ENCODE results near the gene CBX2.

The CBX2 gene

GRCh38 chr17:79777120-79777893, 641 bp upstream of the CBX2 start:
- Histone ChIP-seq H3K36me3 (ENCODE audit: control insufficient read depth, insufficient read depth, low read length) (peaks cover 16% of the 10 kb centered on the region), H3K9ac (ENCODE audit: low read depth, low read length) (peak overlapping the region; percentile 37), H3K4me1 (ENCODE audit: control insufficient read depth, insufficient read depth, low read length) (peaks cover 8% of the 10 kb centered on the region), H3K4me3 (ENCODE audit: low read depth, low read length) (peak overlapping the region; percentile 58), H3K27me3 (ENCODE audit: control insufficient read depth, insufficient read depth, low read length) (peaks cover 18% of the 10 kb centered on the region), H3K9me3 (ENCODE audit: control insufficient read depth, insufficient read depth, low read length) (no peaks in the 10 kb centered on the region)

GRCh38 chr17:79778504-79779083, 646 bp downstream of the CBX2 start:
- peak overlapping the region; percentile 72 for H3K4me3 ChIP-seq (ENCODE audit: low read depth, low read length)
- H3K27me3 ChIP-seq (ENCODE audit: control insufficient read depth, insufficient read depth, low read length), result peaks cover 18% of the 10 kb centered on the region
- peaks cover 8% of the 10 kb centered on the region for H3K4me1 ChIP-seq (ENCODE audit: control insufficient read depth, insufficient read depth, low read length)
- H3K36me3 ChIP-seq (ENCODE audit: control insufficient read depth, insufficient read depth, low read length), result peaks cover 23% of the 10 kb centered on the region
- no peaks in the 10 kb centered on the region for H3K9me3 ChIP-seq (ENCODE audit: control insufficient read depth, insufficient read depth, low read length)
- H3K9ac ChIP-seq (ENCODE audit: low read depth, low read length), result no peak overlapping the region

- no peaks in the 10 kb centered on the region for H3K9me3 ChIP-seq (ENCODE audit: control insufficient read depth, insufficient read depth, low read length)
- peaks cover 8% of the 10 kb centered on the region for H3K4me1 ChIP-seq (ENCODE audit: control insufficient read depth, insufficient read depth, low read length)
- H3K27me3 ChIP-seq (ENCODE audit: control insufficient read depth, insufficient read depth, low read length), result peaks cover 18% of the 10 kb centered on the region
- peak overlapping the region; percentile 72 for H3K4me3 ChIP-seq (ENCODE audit: low read depth, low read length)
- peaks cover 27% of the 10 kb centered on the region for H3K36me3 ChIP-seq (ENCODE audit: control insufficient read depth, insufficient read depth, low read length)
- H3K9ac ChIP-seq (ENCODE audit: low read depth, low read length), result no peak overlapping the region
Observed at GRCh38 chr17:79779084-79779529, 1.2 kb downstream of the CBX2 start.

- Histone ChIP-seq H3K36me3 (ENCODE audit: control insufficient read depth, insufficient read depth, low read length) (peaks cover 34% of the 10 kb centered on the region), H3K4me3 (ENCODE audit: low read depth, low read length) (peak overlapping the region; percentile 72), H3K9ac (ENCODE audit: low read depth, low read length) (no peak overlapping the region), H3K9me3 (ENCODE audit: control insufficient read depth, insufficient read depth, low read length) (no peaks in the 10 kb centered on the region), H3K27me3 (ENCODE audit: control insufficient read depth, insufficient read depth, low read length) (peaks cover 18% of the 10 kb centered on the region), H3K4me1 (ENCODE audit: control insufficient read depth, insufficient read depth, low read length) (peaks cover 8% of the 10 kb centered on the region)
Observed at GRCh38 chr17:79779661-79780365, 1.9 kb downstream of the CBX2 start.

DNA sequence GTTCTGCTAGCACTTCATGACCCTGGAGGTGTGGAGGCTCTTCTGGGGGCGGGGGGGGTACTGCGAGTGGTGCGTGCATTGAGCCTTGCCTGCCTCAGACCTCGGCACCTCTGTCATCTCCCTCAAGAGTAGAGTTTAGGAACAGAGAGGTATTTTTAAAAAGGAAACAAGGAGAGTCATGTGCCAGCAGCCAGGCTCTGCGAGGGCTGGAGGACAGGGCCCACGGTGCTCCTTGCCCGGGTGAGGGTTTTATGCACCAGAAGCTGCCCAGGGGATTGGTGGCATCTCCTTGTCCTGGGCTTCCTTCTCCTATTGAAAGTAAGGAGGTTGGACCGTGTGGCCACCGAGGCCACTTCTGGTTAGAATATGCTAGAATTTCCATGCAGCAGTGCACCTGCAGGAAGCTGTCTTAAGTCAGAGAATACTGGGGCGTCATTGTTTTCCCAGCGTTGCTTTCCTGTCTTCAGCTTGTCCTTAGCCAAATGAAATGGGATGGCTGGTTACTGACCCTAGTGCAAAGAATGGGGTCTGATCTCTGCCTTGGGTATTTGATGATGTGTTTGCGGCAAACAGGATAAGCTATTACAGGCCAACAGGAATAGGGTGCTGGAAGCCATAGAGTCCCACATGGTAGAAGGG, 3.2 kb downstream of the CBX2 start:
- Histone ChIP-seq H3K4me3 (ENCODE audit: low read depth, low read length) (no peak overlapping the region), H3K9me3 (ENCODE audit: control insufficient read depth, insufficient read depth, low read length) (no peaks in the 10 kb centered on the region), H3K27me3 (ENCODE audit: control insufficient read depth, insufficient read depth, low read length) (peaks cover 6% of the 10 kb centered on the region), H3K36me3 (ENCODE audit: control insufficient read depth, insufficient read depth, low read length) (peaks cover 40% of the 10 kb centered on the region), H3K9ac (ENCODE audit: low read depth, low read length) (no peak overlapping the region), H3K4me1 (ENCODE audit: control insufficient read depth, insufficient read depth, low read length) (peaks cover 8% of the 10 kb centered on the region)

DNA sequence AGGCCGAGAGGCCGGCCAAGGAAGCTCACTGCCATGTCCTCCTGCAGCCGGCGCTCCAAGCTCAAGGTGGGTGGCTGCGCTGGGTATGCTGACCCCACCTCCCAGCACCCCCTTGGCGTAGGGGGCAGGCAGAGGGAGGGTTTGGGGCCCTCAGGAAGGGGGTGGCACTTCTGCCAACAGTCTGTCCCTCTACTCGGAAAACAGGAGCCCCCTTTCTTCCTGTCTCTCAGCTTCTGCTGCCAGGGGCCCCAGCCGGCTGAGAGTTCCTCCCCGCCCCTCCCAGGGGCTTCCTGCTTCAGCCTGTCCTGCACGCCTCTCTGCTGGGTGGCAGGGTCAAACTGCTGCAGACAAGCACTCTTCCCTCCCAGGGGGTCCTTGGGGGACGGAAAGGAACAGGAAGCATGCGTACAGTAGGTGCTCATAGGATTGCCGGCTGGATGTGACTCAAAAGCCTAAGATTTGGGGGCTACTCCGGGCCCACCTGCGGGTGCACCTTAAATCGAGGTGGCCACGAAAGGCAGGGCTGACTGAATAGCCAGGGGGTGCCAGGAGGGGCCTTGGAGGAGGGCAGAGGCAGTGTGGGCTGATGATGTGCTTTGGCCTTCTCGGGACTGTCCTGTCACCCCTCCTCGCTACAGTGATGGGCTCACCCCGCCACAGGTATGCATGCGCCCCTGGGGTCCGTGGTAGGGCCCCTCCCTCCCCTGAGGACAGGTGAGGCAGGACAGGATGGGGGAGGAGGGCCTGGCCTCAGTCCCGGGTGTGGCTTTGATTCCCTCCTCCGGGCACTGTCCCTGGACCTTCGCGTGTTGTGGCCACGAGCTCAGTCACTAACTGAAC, 4.0 kb downstream of the CBX2 start:
- H3K4me1 ChIP-seq (ENCODE audit: control insufficient read depth, insufficient read depth, low read length), result peaks cover 4% of the 10 kb centered on the region
- peaks cover 1% of the 10 kb centered on the region for H3K27me3 ChIP-seq (ENCODE audit: control insufficient read depth, insufficient read depth, low read length)
- no peaks in the 10 kb centered on the region for H3K9me3 ChIP-seq (ENCODE audit: control insufficient read depth, insufficient read depth, low read length)
- H3K4me3 ChIP-seq (ENCODE audit: low read depth, low read length), result no peak overlapping the region
- no peak overlapping the region for H3K9ac ChIP-seq (ENCODE audit: low read depth, low read length)
- H3K36me3 ChIP-seq (ENCODE audit: control insufficient read depth, insufficient read depth, low read length), result peaks cover 40% of the 10 kb centered on the region

DNA sequence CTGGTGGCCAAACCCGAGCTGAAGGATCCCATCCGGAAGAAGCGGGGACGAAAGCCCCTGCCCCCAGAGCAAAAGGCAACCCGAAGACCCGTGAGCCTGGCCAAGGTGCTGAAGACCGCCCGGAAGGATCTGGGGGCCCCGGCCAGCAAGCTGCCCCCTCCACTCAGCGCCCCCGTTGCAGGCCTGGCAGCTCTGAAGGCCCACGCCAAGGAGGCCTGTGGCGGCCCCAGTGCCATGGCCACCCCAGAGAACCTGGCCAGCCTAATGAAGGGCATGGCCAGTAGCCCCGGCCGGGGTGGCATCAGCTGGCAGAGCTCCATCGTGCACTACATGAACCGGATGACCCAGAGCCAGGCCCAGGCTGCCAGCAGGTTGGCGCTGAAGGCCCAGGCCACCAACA, 5.9 kb downstream of the CBX2 start:
- Histone ChIP-seq H3K9ac (ENCODE audit: low read depth, low read length) (no peak overlapping the region), H3K36me3 (ENCODE audit: control insufficient read depth, insufficient read depth, low read length) (peaks cover 40% of the 10 kb centered on the region), H3K27me3 (ENCODE audit: control insufficient read depth, insufficient read depth, low read length) (peaks cover 18% of the 10 kb centered on the region), H3K9me3 (ENCODE audit: control insufficient read depth, insufficient read depth, low read length) (no peaks in the 10 kb centered on the region), H3K4me1 (ENCODE audit: control insufficient read depth, insufficient read depth, low read length) (peaks cover 9% of the 10 kb centered on the region), H3K4me3 (ENCODE audit: low read depth, low read length) (no peak overlapping the region)

DNA sequence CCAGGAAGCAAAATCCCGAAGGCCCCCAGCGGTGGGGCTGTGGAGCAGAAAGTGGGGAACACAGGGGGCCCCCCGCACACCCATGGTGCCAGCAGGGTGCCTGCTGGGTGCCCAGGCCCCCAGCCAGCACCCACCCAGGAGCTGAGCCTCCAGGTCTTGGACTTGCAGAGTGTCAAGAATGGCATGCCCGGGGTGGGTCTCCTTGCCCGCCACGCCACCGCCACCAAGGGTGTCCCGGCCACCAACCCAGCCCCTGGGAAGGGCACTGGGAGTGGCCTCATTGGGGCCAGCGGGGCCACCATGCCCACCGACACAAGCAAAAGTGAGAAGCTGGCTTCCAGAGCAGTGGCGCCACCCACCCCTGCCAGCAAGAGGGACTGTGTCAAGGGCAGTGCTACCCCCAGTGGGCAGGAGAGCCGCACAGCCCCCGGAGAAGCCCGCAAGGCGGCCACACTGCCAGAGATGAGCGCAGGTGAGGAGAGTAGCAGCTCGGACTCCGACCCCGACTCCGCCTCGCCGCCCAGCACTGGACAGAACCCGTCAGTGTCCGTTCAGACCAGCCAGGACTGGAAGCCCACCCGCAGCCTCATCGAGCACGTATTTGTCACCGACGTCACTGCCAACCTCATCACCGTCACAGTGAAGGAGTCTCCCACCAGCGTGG, 6.5 kb downstream of the CBX2 start:
- Histone ChIP-seq H3K4me3 (ENCODE audit: low read depth, low read length) (no peak overlapping the region), H3K9me3 (ENCODE audit: control insufficient read depth, insufficient read depth, low read length) (no peaks in the 10 kb centered on the region), H3K4me1 (ENCODE audit: control insufficient read depth, insufficient read depth, low read length) (peaks cover 11% of the 10 kb centered on the region), H3K9ac (ENCODE audit: low read depth, low read length) (no peak overlapping the region), H3K36me3 (ENCODE audit: control insufficient read depth, insufficient read depth, low read length) (peaks cover 40% of the 10 kb centered on the region), H3K27me3 (ENCODE audit: control insufficient read depth, insufficient read depth, low read length) (peaks cover 23% of the 10 kb centered on the region)

- peaks cover 36% of the 10 kb centered on the region for H3K36me3 ChIP-seq (ENCODE audit: control insufficient read depth, insufficient read depth, low read length)
- no peaks in the 10 kb centered on the region for H3K9me3 ChIP-seq (ENCODE audit: control insufficient read depth, insufficient read depth, low read length)
- peaks cover 8% of the 10 kb centered on the region for H3K4me1 ChIP-seq (ENCODE audit: control insufficient read depth, insufficient read depth, low read length)
- H3K27me3 ChIP-seq (ENCODE audit: control insufficient read depth, insufficient read depth, low read length), result peaks cover 30% of the 10 kb centered on the region
- H3K9ac ChIP-seq (ENCODE audit: low read depth, low read length), result no peak overlapping the region
- no peak overlapping the region for H3K4me3 ChIP-seq (ENCODE audit: low read depth, low read length)
Observed at GRCh38 chr17:79785017-79785899, 7.3 kb downstream of the CBX2 start.
